Activated CD4-positive, alpha-beta memory T cell treated with anti-CD3 and anti-CD28 coated beads for 36 hours (primary cell): Measurements from ENCODE around the gene ATG2A. TPM values are rescaled to one million over a fixed set of nuclear protein-coding genes. Genes with fewer than 3 reads are reported as not detected.

ENCODE experiments used
- CTCF ChIA-PET: fragments of 350-600 bp; sonication (Branson Sonifier 250); formaldehyde crosslinking; loops from one replicate; lab custom pipeline; 2021; ENCODE audit warnings: antibody characterized with exemption, inconsistent platforms; lab: Charles Lee
- POLR2A ChIA-PET: fragments of 350-600 bp; sonication (Branson Sonifier 250); formaldehyde crosslinking; loops from one replicate; lab custom pipeline; 2021; ENCODE audit warnings: antibody characterized with exemption; lab: Charles Lee
- DNase-seq: peaks from one replicate; pipeline ENCODE4 v3.0.0-alpha.2; 2020
- H3K27ac Mint-ChIP-seq: one replicate; pipeline ENCODE4 v1.8.0; 2021; ENCODE audit warnings: mixed read lengths
- H3K27me3 Mint-ChIP-seq: one replicate; pipeline ENCODE4 v1.8.0; 2021; ENCODE audit warnings: mixed read lengths
- H3K36me3 Mint-ChIP-seq: one replicate; pipeline ENCODE4 v1.8.0; 2021; ENCODE audit warnings: mixed read lengths
- H3K4me1 Mint-ChIP-seq: one replicate; pipeline ENCODE4 v1.8.0; 2021; ENCODE audit warnings: low read depth, mixed read lengths
- H3K4me3 Mint-ChIP-seq: one replicate; pipeline ENCODE4 v1.8.0; 2021; ENCODE audit warnings: mild to moderate bottlenecking, mixed read lengths
- H3K9me3 Mint-ChIP-seq: one replicate; pipeline ENCODE4 v1.8.0; 2021; ENCODE audit warnings: mixed read lengths
- intact Hi-C: fragments of 100-400 bp; cut with micrococcal nuclease; formaldehyde crosslinking; loops from one replicate; pipeline ENCODE4 v1.15.1; 2023
- total RNA-seq, 2 experiments: library from RNA; stranded (reverse); gene quantifications; one replicate each; pipeline ENCODE4 v1.2.3, GENCODE V29; 2021

ATG2A gene
- total RNA-seq, 2 experiments from 2014 or later = 20.2 to 20.5 TPM

DNA sequence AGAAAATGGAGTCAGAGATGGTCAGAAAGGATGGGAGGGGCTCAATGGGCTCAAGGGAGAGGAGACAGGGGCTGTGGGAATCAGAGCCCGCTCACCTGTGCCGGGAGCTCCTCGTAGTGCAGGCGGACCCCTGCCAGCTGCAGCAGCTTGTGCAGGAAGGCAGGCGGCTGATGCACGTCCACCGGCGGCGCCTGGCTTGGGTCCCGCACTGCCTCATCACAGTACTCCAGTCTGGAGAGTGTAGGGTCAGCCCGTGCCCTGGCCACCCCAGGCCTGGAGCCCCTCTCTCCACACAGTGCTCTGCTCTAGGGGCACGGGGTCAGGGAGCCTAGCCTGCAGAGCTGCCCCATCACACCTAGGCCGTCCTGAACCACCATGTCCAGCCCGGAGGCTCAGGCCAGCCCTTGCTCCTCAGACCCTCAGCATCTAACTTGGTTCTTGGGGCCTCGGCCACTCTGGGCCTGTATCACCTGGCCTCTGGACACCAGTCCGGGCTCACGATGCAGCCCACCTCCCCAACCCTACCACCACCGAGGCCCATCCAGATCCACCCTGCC, 3.8 kb downstream of the ATG2A start:
- Mint-ChIP-seq H3K9me3 (no peaks in the 10 kb centered on the region), H3K4me1 (peaks cover 26% of the 10 kb centered on the region), H3K36me3 (peaks cover 9% of the 10 kb centered on the region), H3K4me3 (no peak overlapping the region), H3K27ac (no peak overlapping the region), H3K27me3 (no peaks in the 10 kb centered on the region)
- ChIA-PET POLR2A (no interaction called here), CTCF (interaction anchor here (1.0 to 1.2 kb wide), 2 partner anchors 12 to 101 kb away, joined by 3 read pairs; partner anchors contain the start of gene ARL2)
- intact Hi-C loops = no loop called here
- no peak for DNase-seq

DNA sequence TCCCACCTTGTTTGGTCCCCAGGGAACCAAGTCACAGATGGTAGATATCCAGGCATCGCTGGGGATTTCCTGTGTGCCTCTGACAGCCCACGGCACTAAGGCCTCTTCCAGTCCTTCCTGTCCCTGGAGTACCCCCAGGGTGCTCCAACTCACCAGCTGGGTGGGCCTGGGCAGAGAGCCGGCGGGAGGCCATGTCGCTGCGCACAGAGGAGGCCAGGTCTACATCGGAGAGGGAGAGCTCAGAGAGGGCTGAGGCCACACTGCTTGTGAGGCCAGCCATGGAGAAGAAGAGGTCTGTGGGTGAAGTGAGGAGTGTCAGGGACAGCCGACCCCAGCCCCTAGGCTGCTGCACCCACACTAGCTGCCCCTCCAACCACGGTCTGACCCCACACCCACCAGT, 5.3 kb downstream of the ATG2A start:
- no peak for DNase-seq
- Mint-ChIP-seq H3K4me1 (peaks cover 17% of the 10 kb centered on the region), H3K36me3 (peaks cover 12% of the 10 kb centered on the region), H3K27ac (no peak overlapping the region), H3K27me3 (no peaks in the 10 kb centered on the region), H3K9me3 (no peaks in the 10 kb centered on the region), H3K4me3 (no peak overlapping the region)
- POLR2A ChIA-PET = no interaction called here
- intact Hi-C loops = no loop called here
- CTCF ChIA-PET = interaction anchor here (1.1 to 1.4 kb wide), 2 partner anchors 24 to 63 kb away, joined by 3 to 5 read pairs; no protein-coding TSS in a partner anchor

GRCh38 chr11:64911142-64911541, 5.9 kb downstream of the ATG2A start:
- no peak overlapping the region for H3K27ac Mint-ChIP-seq
- peaks cover 12% of the 10 kb centered on the region for H3K4me1 Mint-ChIP-seq
- intact Hi-C loops = no loop called here
- CTCF ChIA-PET = interaction anchor here (1.4 kb wide), 1 partner anchor 23 kb away, joined by 5 read pairs; no protein-coding TSS in a partner anchor
- DNase-seq = no peak
- no peaks in the 10 kb centered on the region for H3K9me3 Mint-ChIP-seq
- H3K36me3 Mint-ChIP-seq = peaks cover 14% of the 10 kb centered on the region
- POLR2A ChIA-PET = no interaction called here
- H3K27me3 Mint-ChIP-seq = no peaks in the 10 kb centered on the region
- H3K4me3 Mint-ChIP-seq = no peak overlapping the region

DNA sequence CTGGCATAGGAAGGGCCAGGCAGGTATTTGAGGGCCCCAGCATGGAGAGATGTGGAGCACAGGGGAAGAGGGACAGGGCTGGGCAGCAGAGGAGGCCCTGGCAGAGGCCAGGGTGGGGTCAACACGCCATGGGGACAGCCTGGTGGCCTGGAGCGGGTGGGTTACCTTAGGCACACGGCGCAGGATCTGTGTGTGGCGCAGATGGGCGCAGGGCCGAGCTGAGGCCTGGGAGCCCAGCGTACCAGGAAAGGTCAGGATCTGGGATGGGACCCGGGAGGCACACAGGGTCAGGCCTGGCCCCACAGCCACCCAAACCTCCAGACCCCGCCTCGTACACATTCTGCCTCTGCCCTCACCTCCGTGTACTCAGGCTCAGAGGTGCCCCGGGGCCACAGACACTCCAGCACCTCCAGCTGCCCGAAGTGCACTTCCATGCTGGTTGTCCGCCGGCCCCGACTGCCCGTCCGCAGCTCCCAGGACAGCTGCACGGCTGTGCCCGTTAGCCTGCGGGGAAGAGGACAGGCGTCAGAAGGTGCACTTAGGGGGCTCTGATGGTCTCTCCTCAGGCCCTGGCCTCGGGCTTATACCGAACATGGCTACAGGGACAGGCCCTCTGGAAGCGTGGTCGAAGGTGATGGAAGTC, 6.4 kb downstream of the ATG2A start:
- intact Hi-C loops = no loop called here
- ChIA-PET CTCF (interaction anchor here (1.4 kb wide), 1 partner anchor 23 kb away, joined by 5 read pairs; no protein-coding TSS in a partner anchor), POLR2A (no interaction called here)
- Mint-ChIP-seq H3K9me3 (no peaks in the 10 kb centered on the region), H3K4me3 (no peak overlapping the region), H3K36me3 (peaks cover 14% of the 10 kb centered on the region), H3K27ac (no peak overlapping the region), H3K4me1 (peaks cover 6% of the 10 kb centered on the region), H3K27me3 (no peaks in the 10 kb centered on the region)
- no peak for DNase-seq

DNA sequence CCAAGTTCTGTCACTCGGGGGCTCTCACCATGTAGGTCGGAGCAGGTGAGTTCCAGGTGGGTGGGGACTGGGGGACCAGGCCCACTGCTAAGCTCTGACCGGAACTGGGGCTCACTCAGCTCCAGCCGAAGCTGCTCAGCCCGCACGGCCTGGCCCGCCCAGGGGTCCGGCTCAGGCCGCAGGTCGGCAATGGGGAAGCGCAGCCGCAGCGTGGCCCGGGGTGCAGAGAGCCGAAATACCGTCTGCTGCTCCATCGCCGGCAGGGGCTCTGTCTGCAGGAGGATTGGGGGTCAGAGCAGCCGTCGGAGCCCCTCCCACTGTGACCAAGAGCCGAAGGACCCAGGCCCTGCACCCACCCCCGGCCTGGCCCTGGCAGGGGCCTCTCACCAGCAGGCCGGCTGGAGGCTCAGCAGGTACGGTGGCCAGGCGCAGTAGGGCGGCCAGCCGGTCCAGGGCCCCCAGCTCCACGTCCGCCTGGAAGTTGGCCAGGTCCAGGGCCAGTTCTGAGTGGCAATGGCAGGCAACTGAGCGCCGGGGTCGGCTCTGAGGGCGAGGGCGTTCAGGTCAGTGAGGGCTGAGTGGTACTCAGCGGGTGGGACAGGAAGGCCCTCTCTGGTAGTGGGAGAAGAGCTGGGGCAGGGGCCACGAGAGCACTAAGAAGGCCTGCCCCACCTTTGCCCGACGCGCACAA, 7.2 kb downstream of the ATG2A start:
- DNase-seq = no peak
- POLR2A ChIA-PET = no interaction called here
- peaks cover 14% of the 10 kb centered on the region for H3K36me3 Mint-ChIP-seq
- CTCF ChIA-PET = no interaction called here
- peaks cover 2% of the 10 kb centered on the region for H3K4me1 Mint-ChIP-seq
- no peak overlapping the region for H3K27ac Mint-ChIP-seq
- H3K27me3 Mint-ChIP-seq = no peaks in the 10 kb centered on the region
- intact Hi-C loops = no loop called here
- H3K9me3 Mint-ChIP-seq = no peaks in the 10 kb centered on the region
- no peak overlapping the region for H3K4me3 Mint-ChIP-seq

DNA sequence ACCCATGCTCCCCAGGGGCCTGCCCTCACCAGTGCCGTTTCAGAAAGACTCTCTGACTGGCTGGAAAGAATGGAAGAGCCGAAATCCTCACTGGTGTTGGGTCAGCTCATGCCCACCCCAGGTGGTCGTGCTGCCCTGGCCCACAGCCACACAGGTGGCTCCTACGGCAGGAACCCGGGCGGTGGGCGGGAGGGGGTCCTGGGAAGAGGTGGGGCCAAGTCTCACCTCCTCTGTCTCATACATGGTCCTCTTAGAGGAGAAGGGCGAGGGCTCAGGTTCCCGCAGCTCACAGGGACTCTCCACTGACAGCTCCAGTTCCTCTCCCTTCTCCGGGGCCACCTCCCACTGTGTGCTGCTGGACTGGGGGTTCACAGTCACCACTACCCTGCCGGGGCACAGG, 8.2 kb downstream of the ATG2A start:
- ChIA-PET CTCF (no interaction called here), POLR2A (no interaction called here)
- intact Hi-C loops = no loop called here
- peaks cover 15% of the 10 kb centered on the region for H3K36me3 Mint-ChIP-seq
- H3K4me1 Mint-ChIP-seq = no peaks in the 10 kb centered on the region
- H3K27me3 Mint-ChIP-seq = no peaks in the 10 kb centered on the region
- H3K9me3 Mint-ChIP-seq = no peaks in the 10 kb centered on the region
- H3K4me3 Mint-ChIP-seq = no peak overlapping the region
- no peak overlapping the region for H3K27ac Mint-ChIP-seq
- DNase-seq = no peak

DNA sequence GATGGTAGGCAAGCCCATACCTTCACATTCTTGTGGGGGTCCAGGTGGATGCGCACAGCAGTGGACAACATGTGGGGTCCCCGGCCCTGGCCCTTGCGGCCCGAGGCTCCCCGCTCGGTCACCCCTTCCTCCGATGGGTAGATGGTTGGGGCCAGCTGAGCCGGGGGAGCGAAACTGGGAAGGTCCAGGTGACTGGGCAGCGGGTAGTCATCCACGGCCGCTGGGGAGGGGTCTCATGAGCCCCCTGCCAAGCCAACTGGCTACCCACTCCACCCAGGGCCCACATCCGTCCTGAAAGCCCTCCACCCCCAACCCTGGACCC, 10.7 kb downstream of the ATG2A start:
- Mint-ChIP-seq H3K36me3 (peaks cover 20% of the 10 kb centered on the region), H3K4me3 (no peak overlapping the region), H3K9me3 (no peaks in the 10 kb centered on the region), H3K27ac (no peak overlapping the region), H3K4me1 (peaks cover 6% of the 10 kb centered on the region), H3K27me3 (no peaks in the 10 kb centered on the region)
- POLR2A ChIA-PET = no interaction called here
- no peak for DNase-seq
- CTCF ChIA-PET = interaction anchor here (1.0 kb wide), 1 partner anchor 13 kb away, joined by 3 read pairs; no protein-coding TSS in a partner anchor
- intact Hi-C loops = no loop called here

DNA sequence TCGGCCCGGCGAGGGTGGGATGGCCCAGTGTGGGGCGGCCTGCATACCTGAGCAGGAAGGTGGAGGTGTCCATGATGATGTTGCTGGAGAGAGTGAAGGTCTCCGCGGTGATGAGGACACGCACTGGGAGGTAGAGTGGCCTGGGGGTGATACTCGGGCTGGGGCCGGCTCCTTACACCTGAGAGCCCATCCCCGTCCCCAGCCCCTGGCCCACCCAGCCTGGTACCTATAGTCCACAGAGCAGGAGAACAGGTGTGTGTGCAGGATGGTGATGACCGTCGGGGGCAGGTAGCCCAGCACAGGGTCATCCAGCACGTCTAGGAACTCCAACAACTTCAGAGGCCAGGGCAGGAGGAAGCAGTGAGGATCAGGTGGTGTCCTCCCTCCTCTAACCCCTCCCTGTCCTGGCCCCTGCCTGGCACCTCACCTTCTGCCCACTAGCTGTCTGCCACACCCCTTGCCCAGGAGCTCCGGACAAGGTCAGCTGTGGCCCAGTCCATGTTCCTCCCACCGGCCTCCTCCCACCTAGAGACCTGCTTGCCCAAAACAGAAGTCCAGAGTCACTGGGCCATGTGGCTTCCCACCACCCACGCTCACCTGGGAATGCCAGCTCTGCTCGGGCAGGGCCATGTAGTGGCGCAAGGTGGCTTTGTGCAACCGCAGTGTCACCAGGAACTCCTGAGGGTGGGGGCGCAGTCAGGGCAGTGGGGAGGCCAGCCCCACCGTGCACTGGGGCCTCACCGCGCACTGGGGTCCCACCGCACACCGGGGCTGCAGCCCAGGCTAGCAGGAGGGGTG, 11.3 kb downstream of the ATG2A start:
- CTCF ChIA-PET = no interaction called here
- intact Hi-C loops = no loop called here
- H3K27me3 Mint-ChIP-seq = no peaks in the 10 kb centered on the region
- H3K4me3 Mint-ChIP-seq = no peak overlapping the region
- POLR2A ChIA-PET = no interaction called here
- H3K36me3 Mint-ChIP-seq = peaks cover 17% of the 10 kb centered on the region
- no peak overlapping the region for H3K27ac Mint-ChIP-seq
- no peak for DNase-seq
- peaks cover 12% of the 10 kb centered on the region for H3K4me1 Mint-ChIP-seq
- H3K9me3 Mint-ChIP-seq = no peaks in the 10 kb centered on the region

DNA sequence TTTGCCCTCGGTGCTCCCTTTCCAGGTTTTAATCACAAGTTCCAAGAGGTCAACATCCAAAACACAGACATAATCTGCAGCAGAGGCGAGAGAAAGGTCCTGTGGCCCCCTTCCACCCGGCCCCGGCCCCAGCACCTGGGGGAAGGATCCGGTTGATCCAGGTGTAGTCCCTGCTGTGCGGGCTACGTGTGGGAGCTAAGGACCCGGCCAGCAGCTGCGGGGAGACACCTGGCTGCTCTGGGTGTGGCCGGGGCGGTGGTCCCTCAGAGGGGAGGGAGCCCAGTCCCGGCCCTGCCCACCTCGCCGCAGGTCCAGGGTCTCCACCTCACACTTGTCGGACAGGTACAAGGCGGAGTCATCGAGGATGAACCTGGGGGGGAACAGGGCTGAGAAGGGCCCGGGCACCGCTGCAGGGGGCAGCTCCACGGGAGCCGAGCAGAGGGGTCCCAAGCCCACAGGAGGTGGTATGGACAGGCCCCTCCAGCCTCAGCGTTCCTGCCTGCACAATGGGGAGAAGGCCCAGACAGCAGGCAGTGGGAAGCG, 13.6 kb downstream of the ATG2A start:
- H3K4me3 Mint-ChIP-seq = no peak overlapping the region
- DNase-seq = no peak
- intact Hi-C loops = no loop called here
- H3K4me1 Mint-ChIP-seq = peaks cover 23% of the 10 kb centered on the region
- no peak overlapping the region for H3K27ac Mint-ChIP-seq
- H3K36me3 Mint-ChIP-seq = peaks cover 20% of the 10 kb centered on the region
- no peaks in the 10 kb centered on the region for H3K9me3 Mint-ChIP-seq
- no peaks in the 10 kb centered on the region for H3K27me3 Mint-ChIP-seq
- ChIA-PET CTCF (no interaction called here), POLR2A (no interaction called here)

GRCh38 chr11:64902102-64902900, 14.7 kb downstream of the ATG2A start:
- ChIA-PET CTCF (no interaction called here), POLR2A (no interaction called here)
- Mint-ChIP-seq H3K4me3 (no peak overlapping the region), H3K36me3 (peaks cover 18% of the 10 kb centered on the region), H3K27me3 (no peaks in the 10 kb centered on the region), H3K4me1 (peaks cover 23% of the 10 kb centered on the region), H3K27ac (no peak overlapping the region), H3K9me3 (no peaks in the 10 kb centered on the region)
- DNase-seq = no peak
- intact Hi-C loops = no loop called here

DNA sequence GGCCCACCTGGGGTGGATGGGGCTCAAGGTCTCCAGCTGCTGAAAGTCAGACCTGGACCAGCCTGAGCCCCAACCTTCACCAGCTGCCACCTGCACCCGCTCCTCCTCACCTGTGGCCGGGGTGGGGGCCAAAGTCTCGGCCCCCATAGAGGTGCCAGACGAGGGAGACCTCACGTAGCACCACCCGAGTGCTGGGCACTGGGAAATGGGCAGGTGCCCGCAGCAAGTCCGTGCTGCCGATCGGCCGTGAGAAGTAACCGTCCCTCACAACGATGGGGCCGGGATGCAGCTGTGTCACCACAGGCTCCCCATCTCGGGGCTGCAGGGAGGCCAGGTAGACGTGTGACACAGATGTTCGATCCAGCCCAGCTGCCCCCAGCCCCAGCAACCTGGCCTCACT, 16.2 kb downstream of the ATG2A start:
- ChIA-PET POLR2A (no interaction called here), CTCF (interaction anchor here (1.2 to 29.7 kb wide), 3 partner anchors 12 to 113 kb away, joined by 3 to 1198 read pairs (median 4); partner anchors contain the start of genes ARL2 and CDC42BPG)
- peaks cover 23% of the 10 kb centered on the region for H3K4me1 Mint-ChIP-seq
- H3K36me3 Mint-ChIP-seq = peaks cover 16% of the 10 kb centered on the region
- H3K4me3 Mint-ChIP-seq = no peak overlapping the region
- intact Hi-C loops = loop anchor here (2.0 kb wide), 1 partner anchor 16 kb away; the partner anchor contains the start of gene ATG2A
- no peak overlapping the region for H3K27ac Mint-ChIP-seq
- H3K9me3 Mint-ChIP-seq = no peaks in the 10 kb centered on the region
- DNase-seq = no peak
- H3K27me3 Mint-ChIP-seq = no peaks in the 10 kb centered on the region
